Osteoblast (primary cell): ENCODE results near the gene MCC. TPM values are rescaled to one million over a fixed set of nuclear protein-coding genes. Genes with fewer than 3 reads are reported as not detected.

Experiments
- DNase-seq: peaks from one replicate; pipeline ENCODE4 v3.0.0; 2011; ENCODE audit warnings: low spot score, mixed read lengths; ENCODE audit not compliant: insufficient read length; ENCODE audit errors: missing footprints
- H2AFZ ChIP-seq: 2 replicates; pipeline ENCODE4 v1.6.0; 2011; ENCODE audit warnings: mild to moderate bottlenecking, low read length
- H3K27ac ChIP-seq: 2 replicates; pipeline ENCODE4 v1.5.1; 2011; ENCODE audit warnings: mild to moderate bottlenecking, low read depth, low read length, moderate library complexity
- H3K27me3 ChIP-seq: 2 replicates; pipeline ENCODE4 v1.6.0; 2012; ENCODE audit warnings: mild to moderate bottlenecking, control low read depth, inconsistent platforms, low read length, moderate library complexity; ENCODE audit not compliant: insufficient read depth
- H3K36me3 ChIP-seq: 2 replicates; pipeline ENCODE4 v1.5.1; 2011; ENCODE audit warnings: mild to moderate bottlenecking, low read length, control low read depth, moderate library complexity; ENCODE audit not compliant: insufficient read depth
- H3K4me1 ChIP-seq: 2 replicates; pipeline ENCODE4 v1.5.1; 2011; ENCODE audit warnings: mild to moderate bottlenecking, low read length, control low read depth, moderate library complexity; ENCODE audit not compliant: insufficient read depth
- H3K4me2 ChIP-seq: 2 replicates; pipeline ENCODE4 v1.6.0; 2011; ENCODE audit warnings: mild to moderate bottlenecking, low read length; ENCODE audit not compliant: insufficient read depth
- H3K4me3 ChIP-seq: fragments of 200-600 bp; sonication (generic); 3 replicates; pipeline ENCODE4 v1.5.1; 2012; ENCODE audit warnings: mild to moderate bottlenecking, low read length, inconsistent platforms; ENCODE audit not compliant: insufficient read depth
- H3K79me2 ChIP-seq: 2 replicates; pipeline ENCODE4 v1.6.0; 2012; ENCODE audit warnings: mild to moderate bottlenecking, low read length, control low read depth, inconsistent platforms; ENCODE audit not compliant: insufficient read depth
- H3K9me3 ChIP-seq: 2 replicates; pipeline ENCODE4 v1.5.1; 2011; ENCODE audit warnings: low read depth, low read length, control low read depth
- H4K20me1 ChIP-seq: 2 replicates; pipeline ENCODE4 v1.6.0; 2012; ENCODE audit warnings: mild to moderate bottlenecking, low read length, control low read depth; ENCODE audit not compliant: insufficient read depth
- CTCF ChIP-seq: IDR thresholded peaks from 2 replicates; pipeline ENCODE4 v1.5.1; 2011; ENCODE audit warnings: mild to moderate bottlenecking, low read depth, low read length, moderate library complexity; ENCODE audit errors: extremely low read depth
- total RNA-seq: library from RNA; depleted of rRNA; stranded (reverse); fragments of >200 nt; gene quantifications from 2 replicates; pipeline ENCODE4 v1.2.3, GENCODE V29; 2012

Gene MCC
- total RNA-seq, 1 donor = 45.6 TPM

DNA sequence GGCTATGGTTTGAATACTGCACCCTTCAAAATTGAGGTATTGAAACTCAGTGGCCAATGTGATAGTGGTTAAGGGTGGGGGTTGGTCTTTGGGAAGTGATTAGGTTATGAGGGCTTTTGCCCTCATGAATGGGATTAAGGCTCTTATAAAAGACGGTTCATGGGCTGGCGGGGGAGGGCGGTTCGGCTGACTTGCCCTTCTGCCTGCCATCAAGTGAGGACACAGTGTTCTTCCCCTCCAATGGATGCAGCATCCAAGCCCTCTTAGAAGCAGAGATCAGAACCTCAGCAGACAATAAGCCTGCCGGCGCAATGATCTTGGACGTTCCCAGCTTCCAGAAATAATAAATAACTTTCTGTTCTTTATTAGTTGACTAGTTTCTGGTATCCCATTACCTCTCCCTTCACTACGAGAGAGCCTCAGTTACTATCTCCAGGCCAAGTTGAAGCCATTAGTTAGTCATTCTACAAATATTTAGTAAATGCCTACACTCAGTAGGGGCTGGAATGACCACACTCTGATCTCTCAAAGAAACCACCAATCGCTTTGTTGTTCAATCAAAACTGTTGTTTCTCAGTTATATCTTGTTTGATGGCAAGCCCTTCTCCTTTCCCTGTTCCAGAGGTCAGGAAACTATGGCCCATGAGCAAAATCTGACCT, 272.7 kb downstream of the MCC start:
- H3K4me2 ChIP-seq = no peak overlapping the region
- no peak overlapping the region for H2AFZ ChIP-seq
- H3K4me3 ChIP-seq = no peak overlapping the region
- DNase-seq = peak; percentile 46
- H3K79me2 ChIP-seq = no peaks in the 10 kb centered on the region
- H3K9me3 ChIP-seq = no peaks in the 10 kb centered on the region
- TF ChIP-seq CTCF = no peak
- H4K20me1 ChIP-seq = no peaks in the 10 kb centered on the region
- no peaks in the 10 kb centered on the region for H3K27me3 ChIP-seq
- H3K4me1 ChIP-seq = no peaks in the 10 kb centered on the region
- no peak overlapping the region for H3K27ac ChIP-seq
- H3K36me3 ChIP-seq = no peaks in the 10 kb centered on the region

- Histone ChIP-seq H3K36me3 (no peaks in the 10 kb centered on the region), H3K4me1 (no peaks in the 10 kb centered on the region), H4K20me1 (no peaks in the 10 kb centered on the region), H3K79me2 (no peaks in the 10 kb centered on the region), H3K27me3 (no peaks in the 10 kb centered on the region), H2AFZ (no peak overlapping the region), H3K27ac (no peak overlapping the region), H3K9me3 (no peaks in the 10 kb centered on the region), H3K4me3 (no peak overlapping the region), H3K4me2 (no peak overlapping the region)
- no peak for TF ChIP-seq CTCF
- DNase-seq = no peak
These were observed 273.5 kb downstream of the MCC start for GRCh38 chr5:113214606-113215323.

DNA sequence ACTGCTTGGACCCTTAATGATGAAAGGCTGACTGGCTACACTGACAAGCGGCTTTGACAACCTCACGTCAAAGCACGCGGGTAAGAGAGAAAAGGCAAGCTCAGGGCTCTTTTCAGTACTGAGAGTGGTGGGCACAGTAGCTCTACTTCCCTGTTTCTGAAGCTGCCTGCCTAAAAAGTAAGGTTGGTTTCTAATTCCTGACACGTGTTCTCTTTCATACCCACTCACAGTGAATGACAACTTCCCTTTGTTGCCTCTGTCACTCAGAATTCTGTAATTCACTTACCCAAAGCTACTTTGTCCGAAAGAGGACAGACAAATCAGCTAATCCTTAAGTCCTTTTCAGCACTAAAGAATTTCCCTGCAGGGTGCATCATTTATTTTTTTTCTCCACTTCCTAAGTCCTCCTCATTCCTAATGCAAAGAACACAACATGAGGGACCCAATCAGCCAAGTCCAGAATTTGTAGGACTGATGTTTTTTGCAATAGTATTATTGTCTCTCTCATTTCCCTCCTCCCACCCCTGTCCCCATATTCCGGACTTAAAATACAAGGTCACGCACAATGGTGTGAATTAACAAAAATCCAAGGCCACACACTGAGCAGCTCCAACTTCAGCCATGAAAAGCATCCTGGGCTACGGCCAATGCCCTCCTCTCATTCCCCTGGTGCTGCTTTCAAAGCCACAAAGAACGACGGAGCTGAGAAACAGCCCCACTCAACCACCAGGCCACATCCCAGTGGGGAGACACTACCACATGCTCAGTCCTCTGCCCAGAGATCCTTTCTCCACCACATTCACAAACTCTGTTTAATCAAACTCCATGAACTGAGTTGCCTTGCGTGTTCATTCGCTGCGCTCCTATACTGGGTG, 274.5 kb downstream of the MCC start:
- Histone ChIP-seq H3K4me1 (no peaks in the 10 kb centered on the region), H4K20me1 (no peaks in the 10 kb centered on the region), H3K36me3 (no peaks in the 10 kb centered on the region), H3K27me3 (no peaks in the 10 kb centered on the region), H3K79me2 (no peaks in the 10 kb centered on the region), H3K4me3 (no peak overlapping the region), H2AFZ (no peak overlapping the region), H3K9me3 (no peaks in the 10 kb centered on the region), H3K4me2 (no peak overlapping the region), H3K27ac (no peak overlapping the region)
- no peak for TF ChIP-seq CTCF
- no peak for DNase-seq
